Body of pancreas (tissue), 4 donors: ENCODE data around the gene CNGA4.

Source experiments
- CTCF ChIP-seq, 7 experiments: fragments of 450-650 bp in 4 of 7; fragments of 200-600 bp in 3 of 7; sonication (generic) in 3 of 7; IDR thresholded peaks; one replicate each; pipeline ENCODE4 v1.5.1; 2016 to 2019; ENCODE audit warnings: antibody characterized with exemption in 7 of 7
- POLR2A ChIP-seq, 3 donors: fragments of 450-650 bp; IDR thresholded peaks; one replicate each; pipeline ENCODE4 v1.6.1; 2016; ENCODE audit warnings: antibody characterized with exemption in 3 of 3, mild to moderate bottlenecking in 2 of 3

GRCh38 chr11:6204706-6205105 is 34.2 kb upstream of the CNGA4 start:
- no peak for TF ChIP-seq POLR2A (IDR thresholded peaks at IDR 0.05)
- no peak for TF ChIP-seq CTCF (IDR thresholded peaks at IDR 0.05)
